Measurements from ENCODE around the gene FOXO6. TPM values are rescaled to one million over a fixed set of nuclear protein-coding genes. Genes with fewer than 3 reads are reported as not detected.

FOXO6 gene
- total and polyA plus RNA-seq, 10 of the 15 experiments (the other 5 are each of a cell fraction or from before 2014, with no cell fraction given), result 0.37 TPM; not detected in 9

DNA sequence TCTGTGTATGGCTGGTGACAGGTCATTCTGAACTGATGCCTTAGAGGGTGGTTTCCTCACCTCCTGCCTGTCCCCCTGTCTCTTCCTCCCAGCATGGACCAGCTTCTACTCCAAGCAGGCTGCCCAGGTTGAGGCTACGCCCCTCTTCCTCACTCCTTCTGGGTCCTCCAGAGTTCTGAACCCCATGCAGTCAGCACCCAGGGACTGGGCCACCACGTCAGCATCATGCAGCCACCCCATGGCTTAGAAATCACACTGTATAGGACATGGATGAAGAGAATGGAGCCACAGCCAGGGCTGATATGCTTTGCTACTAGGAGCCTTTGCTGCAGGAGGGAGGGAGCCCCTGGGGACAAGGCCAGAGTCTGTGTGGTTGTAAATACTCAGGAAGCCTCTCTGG lies 8.3 kb downstream of the FOXO6 start:
- ChIA-PET SMC1A (ENCODE audit: uncharacterized antibody, unreplicated experiment) (interaction anchor here (0.6 to 1.2 kb wide), 2 partner anchors 47 to 780 kb away, joined by 3 read pairs; no protein-coding TSS in a partner anchor), RAD21 (ENCODE audit: unreplicated experiment) (interaction anchor here (0.6 kb wide), 1 partner anchor 10 kb away, joined by 3 read pairs; no protein-coding TSS in a partner anchor), CTCF (no interaction called here), POLR2A (interaction anchor here (1.6 kb wide), 1 partner anchor 10 kb away, joined by 3 read pairs; no protein-coding TSS in a partner anchor)
- in situ Hi-C loops (cut with MboI), result no loop called here
- Histone ChIP-seq H3K27me3 (replicated peaks in 1 of 2; ENCODE audit: control insufficient read depth in 2 of 2, insufficient read depth in 2 of 2, low read length in 1 of 2) (0 out of 4 replicates have a peak, but pooled peaks cover 0 to 2% of the 10 kb centered on the region in 2 experiments), H3K36me3 (ENCODE audit: control insufficient read depth in 2 of 2, insufficient read depth in 2 of 2, low read length in 1 of 2) (no peaks in the 10 kb centered on the region), H4K20me1 (ENCODE audit: control insufficient read depth, insufficient read depth) (no peaks in the 10 kb centered on the region; the same call in 1 of the 2 replicates), H2AFZ (ENCODE audit: control insufficient read depth, low read depth, low read length) (no peak overlapping the region), H3K4me1 (ENCODE audit: control insufficient read depth, insufficient read depth, low read length) (peaks cover 7% of the 10 kb centered on the region), H3K4me2 (ENCODE audit: control insufficient read depth, insufficient read depth) (no peak overlapping the region), H3K9me3 (replicated peaks; ENCODE audit: control insufficient read depth, insufficient read depth, low read length) (no peaks in the 10 kb centered on the region), H3K27ac (ENCODE audit: control insufficient read depth, insufficient read depth) (no peak overlapping the region), H3K9ac (ENCODE audit: control insufficient read depth, insufficient read depth, low read length) (no peak overlapping the region), H3K4me3 (no peak overlapping the region), H3K79me2 (ENCODE audit: control insufficient read depth, insufficient read depth, low read length) (no peaks in the 10 kb centered on the region)
- WGBS (ENCODE audit: insufficient coverage, insufficient replicate concordance, low lambda C conversion rate, missing lambda C conversion rate), result 0% methylated on average over 2 of the region's 2 CpGs
- FAIRE-seq, result no peak
- TF ChIP-seq CBX5 (IDR thresholded peaks at IDR 0.05; ENCODE audit: low read depth) (no peak), POLR2AphosphoS5 (IDR thresholded peaks at IDR 0.05; ENCODE audit: low read length) (no peak), CTCF (IDR thresholded peaks at IDR 0.05 in 2 of 3, conservative IDR thresholded peaks at IDR 0.05 in 1 of 3; ENCODE audit: control insufficient read depth in 2 of 3, extremely low read depth in 1 of 3, insufficient read depth in 1 of 3, low read depth in 3 of 3, low read length in 3 of 3) (no peak), RCOR1 (conservative IDR thresholded peaks at IDR 0.05; ENCODE audit: low read depth, low read length) (no peak), ESRRA (IDR thresholded peaks at IDR 0.05; ENCODE audit: low read length) (no peak), SREBF2 (IDR thresholded peaks at IDR 0.05; ENCODE audit: low read length) (no peak)
- ATAC-seq, result no peak
- no TSS peak for BruUV-seq (replicated peaks)
- intact Hi-C loops (cut with micrococcal nuclease; ENCODE audit: unreplicated experiment), result no loop called here
- DNase-seq (ENCODE audit: low read depth, low spot score), result no peak
